GM19467 (cell line): ENCODE measurements around the gene ZBTB39.
"Not testable (repeated sequence)": the region's sequence is repeated elsewhere in the genome, so short reads cannot be mapped to it uniquely, and the experiment has no call there.

ENCODE experiments used
- ATAC-seq: cut with Tn5 transposase; IDR thresholded peaks from one replicate; pipeline ENCODE4 v1.9.1; 2021; ENCODE audit warnings: mild to moderate bottlenecking, moderate library complexity; ENCODE audit not compliant: unreplicated experiment

Gene ZBTB39

GRCh38 chr12:56980941-56981530, 25.3 kb downstream of the ZBTB39 start:
- ATAC-seq: no peak

GRCh38 chr12:56980268-56980667, 26.1 kb downstream of the ZBTB39 start:
- ATAC-seq: no peak

- no peak for ATAC-seq
Observed at GRCh38 chr12:56979628-56980027, 26.7 kb downstream of the ZBTB39 start.

GRCh38 chr12:56978397-56979138, 27.8 kb downstream of the ZBTB39 start:
- ATAC-seq: no peak

- ATAC-seq: not testable (repeated sequence)
Observed at GRCh38 chr12:56977361-56977760, 29.0 kb downstream of the ZBTB39 start.

- ATAC-seq: not testable (repeated sequence)
Observed at GRCh38 chr12:56974224-56974623, 32.1 kb downstream of the ZBTB39 start.

- ATAC-seq: not testable (repeated sequence)
Observed at GRCh38 chr12:56968910-56969309, 37.4 kb downstream of the ZBTB39 start.

- ATAC-seq: not testable (repeated sequence)
Observed at GRCh38 chr12:56965997-56966642, 40.2 kb downstream of the ZBTB39 start.

- ATAC-seq: not testable (repeated sequence)
Observed at GRCh38 chr12:56965124-56965523, 41.2 kb downstream of the ZBTB39 start.

- ATAC-seq: not testable (repeated sequence)
Observed at GRCh38 chr12:56963557-56963956, 42.8 kb downstream of the ZBTB39 start.

GRCh38 chr12:56962247-56962646, 44.1 kb downstream of the ZBTB39 start:
- not testable (repeated sequence) for ATAC-seq

- no peak for ATAC-seq
Observed at GRCh38 chr12:56958422-56958821, 47.9 kb downstream of the ZBTB39 start.

GRCh38 chr12:56957229-56958052, 48.9 kb downstream of the ZBTB39 start, which contains the start of gene RDH16:
Gene RDH16, minus strand, starts transcription at chr12:56957608. Its CDS starts 146 bp downstream, at chr12:56957462.
- no peak for ATAC-seq

GRCh38 chr12:56955631-56956256, 50.6 kb downstream of the ZBTB39 start:
- no peak for ATAC-seq

GRCh38 chr12:56954958-56955355, 51.4 kb downstream of the ZBTB39 start:
- ATAC-seq: no peak

- ATAC-seq: no peak
Observed at GRCh38 chr12:56954057-56954957, 52.0 kb downstream of the ZBTB39 start.

- no peak for ATAC-seq
Observed at GRCh38 chr12:56953314-56953713, 53.0 kb downstream of the ZBTB39 start.

- ATAC-seq: no peak
Observed at GRCh38 chr12:56951582-56952339, 54.6 kb downstream of the ZBTB39 start.

- no peak for ATAC-seq
Observed at GRCh38 chr12:56948881-56949280, 57.5 kb downstream of the ZBTB39 start.
